ENCODE data around the gene PLEKHA7. TPM values are rescaled to one million over a fixed set of nuclear protein-coding genes. Genes with fewer than 3 reads are reported as not detected.
"Not testable (repeated sequence)": the region's sequence is repeated elsewhere in the genome, so short reads cannot be mapped to it uniquely, and the experiment has no call there.

The PLEKHA7 gene
- polyA plus RNA-seq, 4 donors, result 28.1 to 69.3 (median 57.5) TPM

GRCh38 chr11:17001806-17002205 is 12.4 kb downstream of the PLEKHA7 start:
- FAIRE-seq (no peak), DNase-seq (no peak)
- Histone ChIP-seq H3K9me3 (ENCODE audit: control insufficient read depth in 2 of 2, insufficient read depth in 1 of 2, low read depth in 1 of 2, low read length in 1 of 2) (no peaks in the 10 kb centered on the region), H3K4me3 (ENCODE audit: low read depth in 1 of 3, low read length in 3 of 3) (no peak overlapping the region), H3K27me3 (ENCODE audit: control insufficient read depth in 3 of 3, insufficient read depth in 3 of 3, low read length in 3 of 3) (no peaks in the 10 kb centered on the region), H3K36me3 (ENCODE audit: control insufficient read depth in 3 of 3, insufficient read depth in 2 of 3, low read depth in 1 of 3, low read length in 3 of 3) (peaks cover 0 to 52% (median 2%) of the 10 kb centered on the region in 3 donors), H3K27ac (ENCODE audit: low read depth in 1 of 3, low read length in 2 of 3) (no peak overlapping the region), H3K4me1 (ENCODE audit: control insufficient read depth in 3 of 3, insufficient read depth in 2 of 3, low read depth in 1 of 3, low read length in 2 of 3) (peaks cover 3 to 38% (median 11%) of the 10 kb centered on the region in 3 donors)
- WGBS, 3 donors, result 79 to 91% (median 88%) methylated on average over 3 of the region's 3 CpGs

DNA sequence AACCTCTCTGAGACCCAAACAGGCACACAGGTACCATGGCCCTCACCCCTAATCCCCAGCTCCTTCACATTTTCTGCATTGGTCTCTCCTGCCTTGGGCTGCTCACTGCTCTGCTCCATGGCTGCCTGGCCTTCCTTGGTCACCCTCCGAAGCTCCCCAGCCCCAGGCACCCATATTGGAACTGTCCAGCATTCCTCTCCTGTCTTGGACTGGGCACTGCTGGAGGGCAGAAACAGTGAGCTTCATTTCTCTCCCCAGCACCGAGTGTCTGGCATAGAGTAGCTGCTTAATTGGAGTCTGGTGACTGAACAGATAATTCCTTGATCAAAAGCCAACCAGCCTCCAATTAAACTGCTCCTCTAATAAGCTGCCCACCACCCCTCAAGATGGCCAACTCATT is 13.2 kb downstream of the PLEKHA7 start:
- no peaks in the 10 kb centered on the region for H3K27me3 ChIP-seq (ENCODE audit: control insufficient read depth in 3 of 3, insufficient read depth in 3 of 3, low read length in 3 of 3)
- no peak overlapping the region for H3K27ac ChIP-seq (ENCODE audit: low read depth in 1 of 3, low read length in 2 of 3)
- 58 to 66% (median 61%) methylated on average over 2 of the region's 2 CpGs for WGBS, 3 donors
- FAIRE-seq (no peak), DNase-seq (no peak)
- peaks cover 0 to 53% (median 3%) of the 10 kb centered on the region in 3 donors for H3K36me3 ChIP-seq (ENCODE audit: control insufficient read depth in 3 of 3, insufficient read depth in 2 of 3, low read depth in 1 of 3, low read length in 3 of 3)
- H3K4me3 ChIP-seq (ENCODE audit: low read depth in 1 of 3, low read length in 3 of 3), result no peak overlapping the region
- no peaks in the 10 kb centered on the region for H3K9me3 ChIP-seq (ENCODE audit: control insufficient read depth in 2 of 2, insufficient read depth in 1 of 2, low read depth in 1 of 2, low read length in 1 of 2)
- H3K4me1 ChIP-seq (ENCODE audit: control insufficient read depth in 3 of 3, insufficient read depth in 2 of 3, low read depth in 1 of 3, low read length in 2 of 3), result peaks cover 3 to 43% (median 13%) of the 10 kb centered on the region in 3 donors

- not testable (repeated sequence) for DNase-seq; H3K27ac ChIP-seq (ENCODE audit: low read depth in 1 of 3, low read length in 2 of 3); H3K4me3 ChIP-seq (ENCODE audit: low read depth in 1 of 3, low read length in 3 of 3); H3K27me3 ChIP-seq (ENCODE audit: control insufficient read depth in 3 of 3, insufficient read depth in 3 of 3, low read length in 3 of 3); FAIRE-seq; H3K9me3 ChIP-seq (ENCODE audit: control insufficient read depth in 2 of 2, insufficient read depth in 1 of 2, low read depth in 1 of 2, low read length in 1 of 2)
- WGBS, 3 donors, result 67 to 82% (median 76%) methylated on average over 1 of the region's 1 CpG
- Histone ChIP-seq H3K36me3 (ENCODE audit: control insufficient read depth in 3 of 3, insufficient read depth in 2 of 3, low read depth in 1 of 3, low read length in 3 of 3) (peaks cover 0 to 54% (median 3%) of the 10 kb centered on the region in 3 donors), H3K4me1 (ENCODE audit: control insufficient read depth in 3 of 3, insufficient read depth in 2 of 3, low read depth in 1 of 3, low read length in 2 of 3) (peaks cover 3 to 49% (median 13%) of the 10 kb centered on the region in 3 donors)
Observed at GRCh38 chr11:17000253-17000652, 14.0 kb downstream of the PLEKHA7 start.

- H3K4me1 ChIP-seq (ENCODE audit: control insufficient read depth in 3 of 3, insufficient read depth in 2 of 3, low read depth in 1 of 3, low read length in 2 of 3), result peaks cover 3 to 56% (median 21%) of the 10 kb centered on the region in 3 donors
- DNase-seq (no peak), FAIRE-seq (no peak)
- H3K4me3 ChIP-seq (ENCODE audit: low read depth in 1 of 3, low read length in 3 of 3), result no peak overlapping the region
- peak overlapping the region in 1 of 3 donors; percentile 60 for H3K27ac ChIP-seq (ENCODE audit: low read depth in 1 of 3, low read length in 2 of 3)
- H3K27me3 ChIP-seq (ENCODE audit: control insufficient read depth in 3 of 3, insufficient read depth in 3 of 3, low read length in 3 of 3), result no peaks in the 10 kb centered on the region
- peaks cover 0 to 57% (median 3%) of the 10 kb centered on the region in 3 donors for H3K36me3 ChIP-seq (ENCODE audit: control insufficient read depth in 3 of 3, insufficient read depth in 2 of 3, low read depth in 1 of 3, low read length in 3 of 3)
- H3K9me3 ChIP-seq (ENCODE audit: control insufficient read depth in 2 of 2, insufficient read depth in 1 of 2, low read depth in 1 of 2, low read length in 1 of 2), result no peaks in the 10 kb centered on the region
- 68 to 81% (median 79%) methylated on average over 2 of the region's 2 CpGs for WGBS, 3 donors
Observed at GRCh38 chr11:16999116-16999515, 15.1 kb downstream of the PLEKHA7 start.

GRCh38 chr11:16997624-16998023 is 16.6 kb downstream of the PLEKHA7 start:
- 22 to 72% (median 41%) methylated on average over 7 of the region's 7 CpGs for WGBS, 3 donors

GRCh38 chr11:16993495-16993894 is 20.7 kb downstream of the PLEKHA7 start:
- no peaks in the 10 kb centered on the region for H3K9me3 ChIP-seq (ENCODE audit: control insufficient read depth in 2 of 2, insufficient read depth in 1 of 2, low read depth in 1 of 2, low read length in 1 of 2)
- peak overlapping the region in 2 of 3 donors; percentile 24 to 63 for H3K27ac ChIP-seq (ENCODE audit: low read depth in 1 of 3, low read length in 2 of 3)
- FAIRE-seq, result no peak
- H3K27me3 ChIP-seq (ENCODE audit: control insufficient read depth in 3 of 3, insufficient read depth in 3 of 3, low read length in 3 of 3), result no peaks in the 10 kb centered on the region
- no peak overlapping the region for H3K4me3 ChIP-seq (ENCODE audit: low read depth in 1 of 3, low read length in 3 of 3)
- peaks cover 0 to 60% (median 10%) of the 10 kb centered on the region in 3 donors for H3K36me3 ChIP-seq (ENCODE audit: control insufficient read depth in 3 of 3, insufficient read depth in 2 of 3, low read depth in 1 of 3, low read length in 3 of 3)
- peak; percentile 36 to 53 for DNase-seq
- 36 to 63% (median 63%) methylated on average over 1 of the region's 1 CpG for WGBS, 3 donors
- peaks cover 6 to 71% (median 35%) of the 10 kb centered on the region in 3 donors for H3K4me1 ChIP-seq (ENCODE audit: control insufficient read depth in 3 of 3, insufficient read depth in 2 of 3, low read depth in 1 of 3, low read length in 2 of 3)

More at GRCh38 chr11:16997624-16998023, 16.6 kb downstream of the PLEKHA7 start:
- Histone ChIP-seq H3K4me1 (ENCODE audit: control insufficient read depth in 3 of 3, insufficient read depth in 2 of 3, low read depth in 1 of 3, low read length in 2 of 3) (peaks cover 6 to 64% (median 24%) of the 10 kb centered on the region in 3 donors), H3K36me3 (ENCODE audit: control insufficient read depth in 3 of 3, insufficient read depth in 2 of 3, low read depth in 1 of 3, low read length in 3 of 3) (peaks cover 0 to 54% (median 3%) of the 10 kb centered on the region in 3 donors), H3K4me3 (ENCODE audit: low read depth in 1 of 3, low read length in 3 of 3) (no peak overlapping the region), H3K27ac (ENCODE audit: low read depth in 1 of 3, low read length in 2 of 3) (peak overlapping the region; percentile 74 to 93 (median 90)), H3K9me3 (ENCODE audit: control insufficient read depth in 2 of 2, insufficient read depth in 1 of 2, low read depth in 1 of 2, low read length in 1 of 2) (no peaks in the 10 kb centered on the region), H3K27me3 (ENCODE audit: control insufficient read depth in 3 of 3, insufficient read depth in 3 of 3, low read length in 3 of 3) (no peaks in the 10 kb centered on the region)
- FAIRE-seq (no peak), DNase-seq (peak; percentile 86 to 97)

GRCh38 chr11:16992846-16993245 is 21.4 kb downstream of the PLEKHA7 start:
- H3K27ac ChIP-seq (ENCODE audit: low read depth in 1 of 3, low read length in 2 of 3), result peak overlapping the region in 1 of 3 donors; percentile 63
- H3K27me3 ChIP-seq (ENCODE audit: control insufficient read depth in 3 of 3, insufficient read depth in 3 of 3, low read length in 3 of 3), result no peaks in the 10 kb centered on the region
- peaks cover 0 to 65% (median 10%) of the 10 kb centered on the region in 3 donors for H3K36me3 ChIP-seq (ENCODE audit: control insufficient read depth in 3 of 3, insufficient read depth in 2 of 3, low read depth in 1 of 3, low read length in 3 of 3)
- WGBS, 3 donors, result 84 to 90% (median 86%) methylated on average over 3 of the region's 3 CpGs
- no peak overlapping the region for H3K4me3 ChIP-seq (ENCODE audit: low read depth in 1 of 3, low read length in 3 of 3)
- DNase-seq (no peak), FAIRE-seq (no peak)
- H3K9me3 ChIP-seq (ENCODE audit: control insufficient read depth in 2 of 2, insufficient read depth in 1 of 2, low read depth in 1 of 2, low read length in 1 of 2), result no peaks in the 10 kb centered on the region
- H3K4me1 ChIP-seq (ENCODE audit: control insufficient read depth in 3 of 3, insufficient read depth in 2 of 3, low read depth in 1 of 3, low read length in 2 of 3), result peaks cover 6 to 71% (median 37%) of the 10 kb centered on the region in 3 donors

GRCh38 chr11:16989554-16989953 is 24.7 kb downstream of the PLEKHA7 start:
- 58 to 75% (median 66%) methylated on average over 2 of the region's 2 CpGs for WGBS, 3 donors
- H3K4me1 ChIP-seq (ENCODE audit: control insufficient read depth in 3 of 3, insufficient read depth in 2 of 3, low read depth in 1 of 3, low read length in 2 of 3), result peaks cover 10 to 75% (median 32%) of the 10 kb centered on the region in 3 donors
- no peaks in the 10 kb centered on the region for H3K9me3 ChIP-seq (ENCODE audit: control insufficient read depth in 2 of 2, insufficient read depth in 1 of 2, low read depth in 1 of 2, low read length in 1 of 2)
- DNase-seq, result peak in 1 of 2 donors; percentile 67
- no peaks in the 10 kb centered on the region for H3K27me3 ChIP-seq (ENCODE audit: control insufficient read depth in 3 of 3, insufficient read depth in 3 of 3, low read length in 3 of 3)
- no peak overlapping the region for H3K4me3 ChIP-seq (ENCODE audit: low read depth in 1 of 3, low read length in 3 of 3)
- peaks cover 0 to 54% (median 8%) of the 10 kb centered on the region in 3 donors for H3K36me3 ChIP-seq (ENCODE audit: control insufficient read depth in 3 of 3, insufficient read depth in 2 of 3, low read depth in 1 of 3, low read length in 3 of 3)
- peak overlapping the region; percentile 18 to 97 (median 92) for H3K27ac ChIP-seq (ENCODE audit: low read depth in 1 of 3, low read length in 2 of 3)
- FAIRE-seq, result no peak

- no peak for FAIRE-seq
- Histone ChIP-seq H3K4me3 (ENCODE audit: low read depth in 1 of 3, low read length in 3 of 3) (peak overlapping the region in 1 of 3 donors; percentile 1), H3K27me3 (ENCODE audit: control insufficient read depth in 3 of 3, insufficient read depth in 3 of 3, low read length in 3 of 3) (no peaks in the 10 kb centered on the region), H3K36me3 (ENCODE audit: control insufficient read depth in 3 of 3, insufficient read depth in 2 of 3, low read depth in 1 of 3, low read length in 3 of 3) (peaks cover 0 to 52% (median 8%) of the 10 kb centered on the region in 3 donors), H3K9me3 (ENCODE audit: control insufficient read depth in 2 of 2, insufficient read depth in 1 of 2, low read depth in 1 of 2, low read length in 1 of 2) (no peaks in the 10 kb centered on the region), H3K4me1 (ENCODE audit: control insufficient read depth in 3 of 3, insufficient read depth in 2 of 3, low read depth in 1 of 3, low read length in 2 of 3) (peaks cover 7 to 77% (median 30%) of the 10 kb centered on the region in 3 donors), H3K27ac (ENCODE audit: low read depth in 1 of 3, low read length in 2 of 3) (peak overlapping the region; percentile 87 to 97 (median 92))
- DNase-seq, result peak; percentile 90 to 96
- WGBS, 3 donors, result 15 to 57% (median 30%) methylated on average over 6 of the region's 6 CpGs
Observed at GRCh38 chr11:16987205-16987568, 27.0 kb downstream of the PLEKHA7 start.
